A673 (cell line): ENCODE results near the gene SERPINH1. TPM values are rescaled to one million over a fixed set of nuclear protein-coding genes. Genes with fewer than 3 reads are reported as not detected.

Experiments used
- BruUV-seq: library from RNA; stranded (reverse); fragments of 400-500 nt; replicated peaks from 2 replicates; lab custom pipeline; 2021; lab: Mats Ljungman, UMichigan
- CTCF ChIA-PET: fragments of 300-600 bp; sonication (Branson Sonifier 250); formaldehyde crosslinking; loops from one replicate; lab custom pipeline; 2022; ENCODE audit warnings: antibody characterized with exemption; lab: Charles Lee
- POLR2A ChIA-PET: fragments of 300-600 bp; sonication (Branson Sonifier 250); formaldehyde crosslinking; loops from one replicate; lab custom pipeline; 2022; ENCODE audit warnings: antibody characterized with exemption; ENCODE audit not compliant: low non-redundant PET; lab: Charles Lee
- DNase-seq: peaks from one replicate; pipeline ENCODE4 v3.0.0-alpha.2; 2015; ENCODE audit warnings: low spot score
- H3K27ac ChIP-seq: fragments of 200-600 bp; sonication (generic); 2 replicates; pipeline ENCODE4 v1.5.1; 2016; ENCODE audit warnings: mixed run types, low read depth, mild to moderate bottlenecking, mixed read lengths, antibody characterized with exemption, low read length; ENCODE audit not compliant: poor library complexity, severe bottlenecking
- H3K27me3 ChIP-seq: fragments of 200-600 bp; sonication (generic); replicated peaks from 2 replicates; pipeline ENCODE4 v1.6.1; 2017; ENCODE audit warnings: mixed run types, low read depth, mild to moderate bottlenecking, mixed read lengths, antibody characterized with exemption, low read length; ENCODE audit not compliant: insufficient read depth, poor library complexity
- H3K36me3 ChIP-seq: fragments of 200-600 bp; sonication (generic); 2 replicates; pipeline ENCODE4 v1.6.1; 2016; ENCODE audit warnings: mixed run types, mild to moderate bottlenecking, mixed read lengths, antibody characterized with exemption, low read length; ENCODE audit not compliant: insufficient read depth, poor library complexity, severe bottlenecking
- H3K4me1 ChIP-seq: fragments of 200-600 bp; sonication (generic); 2 replicates; pipeline ENCODE4 v1.6.1; 2017; ENCODE audit warnings: mixed run types, mild to moderate bottlenecking, mixed read lengths, antibody characterized with exemption, low read length; ENCODE audit not compliant: insufficient read depth, poor library complexity, severe bottlenecking
- H3K4me3 ChIP-seq: fragments of 200-600 bp; sonication (generic); 2 replicates; pipeline ENCODE4 v1.5.1; 2016; ENCODE audit warnings: low read depth, mixed run types, mild to moderate bottlenecking, mixed read lengths, low read length; ENCODE audit not compliant: poor library complexity, severe bottlenecking
- H3K9me3 ChIP-seq: fragments of 200-600 bp; sonication (generic); 2 replicates; pipeline ENCODE4 v1.6.1; 2016; ENCODE audit warnings: mixed run types, low read depth, mild to moderate bottlenecking, mixed read lengths, antibody characterized with exemption, low read length; ENCODE audit not compliant: poor library complexity, severe bottlenecking
- EZH2 ChIP-seq: fragments of 200-600 bp; sonication (generic); IDR thresholded peaks from 2 replicates; pipeline ENCODE4 v1.6.1; 2017; ENCODE audit warnings: borderline replicate concordance, low read depth, mild to moderate bottlenecking, mixed read lengths, antibody characterized with exemption, low read length; ENCODE audit not compliant: poor library complexity, severe bottlenecking
- intact Hi-C: fragments of 100-400 bp; cut with micrococcal nuclease; formaldehyde crosslinking; loops from one replicate; pipeline ENCODE4 v1.10.0; 2022; ENCODE audit not compliant: unreplicated experiment
- total RNA-seq: library from RNA; stranded (reverse); gene quantifications from 2 replicates; pipeline ENCODE4 v1.2.3, GENCODE V29; 2021
- TF ChIP-seq, protein P1 (sequence below): fragments of 300-800, 200-600 bp; sonication (generic); conservative IDR thresholded peaks from 2 replicates; pipeline ENCODE4 v1.5.1; 2017; ENCODE audit warnings: low read depth, mild to moderate bottlenecking, antibody characterized with exemption, low read length, moderate library complexity, mixed read lengths

SERPINH1 gene
- total RNA-seq, 1 experiment from 2014 or later: 268 TPM

- no peak for DNase-seq
- no peaks in the 10 kb centered on the region for H3K27me3 ChIP-seq
- no peaks in the 10 kb centered on the region for H3K4me1 ChIP-seq
- H3K27ac ChIP-seq: no peak overlapping the region
- no peaks in the 10 kb centered on the region for H3K9me3 ChIP-seq
- TF ChIP-seq, protein P1, sequence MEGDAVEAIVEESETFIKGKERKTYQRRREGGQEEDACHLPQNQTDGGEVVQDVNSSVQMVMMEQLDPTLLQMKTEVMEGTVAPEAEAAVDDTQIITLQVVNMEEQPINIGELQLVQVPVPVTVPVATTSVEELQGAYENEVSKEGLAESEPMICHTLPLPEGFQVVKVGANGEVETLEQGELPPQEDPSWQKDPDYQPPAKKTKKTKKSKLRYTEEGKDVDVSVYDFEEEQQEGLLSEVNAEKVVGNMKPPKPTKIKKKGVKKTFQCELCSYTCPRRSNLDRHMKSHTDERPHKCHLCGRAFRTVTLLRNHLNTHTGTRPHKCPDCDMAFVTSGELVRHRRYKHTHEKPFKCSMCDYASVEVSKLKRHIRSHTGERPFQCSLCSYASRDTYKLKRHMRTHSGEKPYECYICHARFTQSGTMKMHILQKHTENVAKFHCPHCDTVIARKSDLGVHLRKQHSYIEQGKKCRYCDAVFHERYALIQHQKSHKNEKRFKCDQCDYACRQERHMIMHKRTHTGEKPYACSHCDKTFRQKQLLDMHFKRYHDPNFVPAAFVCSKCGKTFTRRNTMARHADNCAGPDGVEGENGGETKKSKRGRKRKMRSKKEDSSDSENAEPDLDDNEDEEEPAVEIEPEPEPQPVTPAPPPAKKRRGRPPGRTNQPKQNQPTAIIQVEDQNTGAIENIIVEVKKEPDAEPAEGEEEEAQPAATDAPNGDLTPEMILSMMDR: no peak
- no peak for TF ChIP-seq EZH2
- H3K4me3 ChIP-seq: no peak overlapping the region
- POLR2A ChIA-PET: interaction anchor here (0.6 kb wide), 1 partner anchor 13 kb away, joined by 4 read pairs; no protein-coding TSS in a partner anchor
- CTCF ChIA-PET: no interaction called here
- intact Hi-C loops: loop anchor here (10.0 kb wide), 1 partner anchor 113 kb away; no protein-coding TSS in a partner anchor
- no TSS peak for BruUV-seq
- H3K36me3 ChIP-seq: no peaks in the 10 kb centered on the region
These were observed 29.9 kb downstream of the SERPINH1 start for GRCh38 chr11:75591966-75592365.

DNA sequence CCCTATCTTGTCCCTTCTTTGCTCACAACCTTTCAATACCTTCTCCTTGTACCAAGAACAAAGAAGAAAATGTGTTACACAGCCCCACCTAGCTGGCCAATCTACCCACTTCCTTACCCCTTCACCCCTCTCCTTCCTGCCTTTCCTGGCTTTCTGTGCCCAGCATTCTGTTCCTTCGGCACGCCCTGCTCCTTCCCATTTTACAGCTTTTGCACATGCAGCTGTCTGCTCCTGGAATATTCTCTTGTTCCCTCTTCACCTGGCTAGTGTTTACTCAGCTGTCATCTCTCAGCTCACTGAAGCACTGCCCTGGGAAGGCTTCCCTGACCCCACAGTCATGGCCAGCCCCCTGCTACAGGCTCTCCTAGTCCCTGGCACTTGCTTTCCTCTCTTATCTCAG is 30.7 kb downstream of the SERPINH1 start:
- no peaks in the 10 kb centered on the region for H3K36me3 ChIP-seq
- no peaks in the 10 kb centered on the region for H3K4me1 ChIP-seq
- no peak overlapping the region for H3K4me3 ChIP-seq
- ChIA-PET CTCF (no interaction called here), POLR2A (interaction anchor here (0.6 kb wide), 1 partner anchor 24 kb away, joined by 3 read pairs; no protein-coding TSS in a partner anchor)
- intact Hi-C loops: loop anchor here (10.0 kb wide), 1 partner anchor 112 kb away; no protein-coding TSS in a partner anchor
- H3K27ac ChIP-seq: no peak overlapping the region
- H3K27me3 ChIP-seq: no peaks in the 10 kb centered on the region
- TF ChIP-seq, protein P1: no peak
- TF ChIP-seq EZH2: no peak
- no peak for DNase-seq
- no TSS peak for BruUV-seq
- H3K9me3 ChIP-seq: no peaks in the 10 kb centered on the region

DNA sequence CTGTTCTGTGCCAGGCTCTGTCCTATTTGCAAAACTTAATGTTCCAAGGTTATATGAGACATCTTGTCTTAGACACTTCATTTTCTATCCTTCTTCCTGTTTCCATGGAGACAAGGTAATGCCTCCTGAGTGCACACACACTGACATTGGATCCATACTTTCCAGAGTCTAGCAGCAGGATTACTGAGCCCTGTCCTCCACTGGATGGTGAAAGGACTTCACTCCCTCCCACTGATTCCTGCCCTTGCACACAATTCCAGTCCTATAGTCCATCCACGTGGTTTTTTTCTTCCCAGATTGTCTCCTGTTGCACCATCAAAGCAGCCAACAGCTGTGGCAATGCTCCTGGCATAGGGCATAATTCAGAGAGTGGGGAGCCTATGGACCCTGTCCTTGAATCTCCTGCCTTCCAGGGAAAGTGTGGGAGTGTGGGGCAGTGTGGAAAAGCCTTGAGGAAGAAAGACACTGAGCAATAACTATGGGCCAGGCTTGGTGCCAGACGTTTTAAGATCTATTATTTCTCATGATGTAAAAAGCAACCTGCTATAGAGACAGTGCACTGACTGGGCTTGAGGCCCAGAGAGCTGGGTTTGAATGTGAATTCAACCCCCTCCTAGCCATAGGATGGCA is 31.3 kb downstream of the SERPINH1 start:
- H3K4me1 ChIP-seq: no peaks in the 10 kb centered on the region
- TF ChIP-seq EZH2: no peak
- TF ChIP-seq, protein P1: no peak
- no peak overlapping the region for H3K4me3 ChIP-seq
- H3K27me3 ChIP-seq: no peaks in the 10 kb centered on the region
- CTCF ChIA-PET: interaction anchor here (0.6 kb wide), 1 partner anchor 21 kb away, joined by 4 read pairs; no protein-coding TSS in a partner anchor
- no peaks in the 10 kb centered on the region for H3K36me3 ChIP-seq
- no peak overlapping the region for H3K27ac ChIP-seq
- BruUV-seq: no TSS peak
- intact Hi-C loops: loop anchor here (10.0 kb wide), 1 partner anchor 111 kb away; no protein-coding TSS in a partner anchor
- POLR2A ChIA-PET: no interaction called here
- H3K9me3 ChIP-seq: no peaks in the 10 kb centered on the region
- no peak for DNase-seq
